Ovary (tissue), 9 donors: ENCODE data around the gene PADI3. TPM values are rescaled to one million over a fixed set of nuclear protein-coding genes. Genes with fewer than 3 reads are reported as not detected.

Experiments
- DNase-seq, 5 donors: peaks; one replicate each; pipeline ENCODE4 v3.0.0-alpha.2; 2019 to 2020
- H3K27ac ChIP-seq, 2 donors: fragments of 200-600 bp; one replicate each; pipeline versions ENCODE4 v1.5.1 to v1.8.0; 2019 to 2022
- H3K27me3 ChIP-seq: fragments of 200-600 bp; one replicate; pipeline ENCODE4 v1.8.0; 2022
- H3K36me3 ChIP-seq: fragments of 200-600 bp; sonication (generic); one replicate; pipeline ENCODE4 v1.5.1; 2019
- H3K4me1 ChIP-seq: one replicate; pipeline ENCODE4 v1.8.1; 2013; ENCODE audit warnings: mild to moderate bottlenecking, moderate library complexity; ENCODE audit not compliant: insufficient read depth
- H3K4me3 ChIP-seq: fragments of 200-600 bp; sonication (generic); one replicate; pipeline ENCODE4 v1.5.1; 2017
- H3K9me3 ChIP-seq, 2 donors: fragments of 200-600 bp in 1 of 2; sonication (generic) in 1 of 2; one replicate each; pipeline versions ENCODE4 v1.5.1 to v1.8.1; 2013 to 2019; ENCODE audit warnings: mild to moderate bottlenecking in 1 of 2, moderate library complexity in 1 of 2
- EP300 ChIP-seq: sonication (generic); formaldehyde crosslinking; IDR thresholded peaks from one replicate; pipeline ENCODE4 v1.6.1; 2017; ENCODE audit warnings: antibody characterized with exemption
- POLR2A ChIP-seq: fragments of 450-650 bp; IDR thresholded peaks from one replicate; pipeline ENCODE4 v1.6.1; 2017; ENCODE audit warnings: antibody characterized with exemption, mild to moderate bottlenecking, moderate library complexity
- WGBS, 3 donors: extraction: QIAGEN DNeasy Blood & Tissue Kit in 1 of 3; methylation state at CpG; one replicate each; pipeline versions ENCODE4 v1.1.5 to v1.1.7; 2013 to 2017; 5-methylcytosine and 5-hydroxymethylcytosine counted together
- intact Hi-C, 4 donors: fragments of 100-400 bp; cut with DNase I; formaldehyde crosslinking; loops; one replicate each; pipeline versions ENCODE4 v1.11.0 to v1.15.1; 2022 to 2023
- polyA plus RNA-seq, 2 donors: library from polyadenylated mRNA; stranded (reverse); fragments of 200-250 nt in 1 of 2; fragments of 350-450 nt in 1 of 2; fragmentation: Illumina TruSeq in 1 of 2; extraction: RNeasy Lipid Tissue Mini Kit (QIAGEN cat#74804) in 1 of 2; gene quantifications; one replicate each; pipeline ENCODE4 v1.2.3, GENCODE V29; 2013 to 2014
- total RNA-seq, 7 donors: library from RNA; depleted of rRNA in 2 of 7; stranded (reverse); fragments of >200 nt in 2 of 7; fragmentation: NEBNext Ultra II Directional in 3 of 7; extraction: Animal tissue kit (Norgen Biotek cat#: 25700) in 3 of 7; gene quantifications; one replicate each; pipeline versions ENCODE4 v1.1.0 to v1.2.4, GENCODE V29; 2016 to 2023
- TF ChIP-seq, protein P1 (sequence below), 3 donors: fragments of 450-650 bp in 2 of 3; fragments of 200-600 bp in 1 of 3; IDR thresholded peaks; one replicate each; pipeline versions ENCODE4 v1.5.1 to v1.8.0; 2016 to 2022; ENCODE audit warnings: antibody characterized with exemption in 3 of 3, mild to moderate bottlenecking in 1 of 3
- donor health status: DM: no; HTN: no; CAD: no; lungs with moderate emphysema.
- donor health status: DM: no; HTN: no; CAD: no.
- donor health status: Bipolar disorder and iron deficiency.
- donor health status: DM: yes; HTN: yes; CAD: no.
- donor health status: DM: no; HTN: no; CAD: no.
- donor health status: DM: yes; HTN: yes; CAD: no.

The PADI3 gene
- total and polyA plus RNA-seq, 9 donors, result not detected

DNA sequence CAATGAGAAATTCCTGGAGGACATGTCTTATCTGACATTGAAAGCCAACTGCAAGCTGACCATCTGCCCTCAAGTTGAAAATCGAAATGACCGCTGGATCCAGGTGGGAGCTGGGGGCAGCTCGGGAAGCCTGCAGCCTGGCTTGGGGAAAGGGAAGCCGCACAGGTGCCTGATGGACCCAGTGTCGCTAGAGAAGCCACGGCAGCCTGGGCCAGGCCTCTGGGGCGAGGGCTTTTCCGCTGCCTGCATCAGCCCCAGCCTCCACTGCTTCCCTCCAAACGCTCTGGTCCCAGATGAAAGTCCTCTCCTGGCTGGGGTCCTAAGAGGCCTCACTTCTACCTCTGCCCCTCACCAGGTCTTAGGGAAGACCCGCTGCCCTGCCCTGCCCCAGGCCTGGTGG, 18.8 kb upstream of the PADI3 start:
- H3K36me3 ChIP-seq, result no peaks in the 10 kb centered on the region
- intact Hi-C loops, result loop anchor here in 2 of 4 donors (10.0 kb wide), 3 partner anchors 105 to 275 kb away; no protein-coding TSS in a partner anchor
- no peak overlapping the region for H3K27ac ChIP-seq
- 90 to 92% (median 92%) methylated on average over 10 of the region's 10 CpGs for WGBS, 3 donors
- no peak overlapping the region for H3K4me3 ChIP-seq
- no peaks in the 10 kb centered on the region for H3K4me1 ChIP-seq
- TF ChIP-seq POLR2A (no peak), EP300 (no peak)
- TF ChIP-seq, protein P1, sequence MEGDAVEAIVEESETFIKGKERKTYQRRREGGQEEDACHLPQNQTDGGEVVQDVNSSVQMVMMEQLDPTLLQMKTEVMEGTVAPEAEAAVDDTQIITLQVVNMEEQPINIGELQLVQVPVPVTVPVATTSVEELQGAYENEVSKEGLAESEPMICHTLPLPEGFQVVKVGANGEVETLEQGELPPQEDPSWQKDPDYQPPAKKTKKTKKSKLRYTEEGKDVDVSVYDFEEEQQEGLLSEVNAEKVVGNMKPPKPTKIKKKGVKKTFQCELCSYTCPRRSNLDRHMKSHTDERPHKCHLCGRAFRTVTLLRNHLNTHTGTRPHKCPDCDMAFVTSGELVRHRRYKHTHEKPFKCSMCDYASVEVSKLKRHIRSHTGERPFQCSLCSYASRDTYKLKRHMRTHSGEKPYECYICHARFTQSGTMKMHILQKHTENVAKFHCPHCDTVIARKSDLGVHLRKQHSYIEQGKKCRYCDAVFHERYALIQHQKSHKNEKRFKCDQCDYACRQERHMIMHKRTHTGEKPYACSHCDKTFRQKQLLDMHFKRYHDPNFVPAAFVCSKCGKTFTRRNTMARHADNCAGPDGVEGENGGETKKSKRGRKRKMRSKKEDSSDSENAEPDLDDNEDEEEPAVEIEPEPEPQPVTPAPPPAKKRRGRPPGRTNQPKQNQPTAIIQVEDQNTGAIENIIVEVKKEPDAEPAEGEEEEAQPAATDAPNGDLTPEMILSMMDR (IDR thresholded peaks at IDR 0.05), result no peak
- no peak for DNase-seq
- no peaks in the 10 kb centered on the region for H3K9me3 ChIP-seq
- H3K27me3 ChIP-seq, result no peaks in the 10 kb centered on the region

DNA sequence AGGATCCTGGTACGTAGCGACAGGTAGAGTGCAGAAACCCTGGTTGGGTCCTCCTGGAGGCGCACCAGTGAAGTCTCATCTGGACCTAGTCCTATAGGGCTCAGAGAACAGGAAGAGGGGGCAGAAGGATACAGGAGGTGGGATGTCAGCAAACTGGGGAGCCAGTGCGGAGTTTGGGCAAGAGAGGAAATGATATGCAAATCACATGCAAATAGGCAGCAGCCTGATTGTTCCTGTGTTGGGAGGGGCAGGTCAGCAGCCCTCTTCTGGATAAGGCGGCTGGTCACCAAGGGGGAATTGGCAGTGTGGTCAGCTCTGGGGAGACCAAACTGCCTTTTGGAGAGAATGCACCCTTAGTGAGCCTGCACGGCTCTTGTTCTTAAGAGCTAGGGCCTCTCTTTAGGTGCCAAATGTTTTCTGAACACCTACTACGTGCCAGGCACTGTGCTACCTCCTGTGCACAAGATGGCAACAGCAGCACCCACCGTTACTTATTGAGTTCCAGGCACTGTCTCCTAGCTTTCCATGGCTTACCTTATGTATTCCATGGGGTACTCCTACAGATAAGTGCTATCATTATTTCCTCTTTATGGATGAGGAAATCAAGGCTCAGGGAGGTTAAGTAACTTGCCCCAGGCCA, 18.1 kb upstream of the PADI3 start:
- no peaks in the 10 kb centered on the region for H3K27me3 ChIP-seq
- no peaks in the 10 kb centered on the region for H3K9me3 ChIP-seq
- H3K4me3 ChIP-seq, result no peak overlapping the region
- no peaks in the 10 kb centered on the region for H3K36me3 ChIP-seq
- no peaks in the 10 kb centered on the region for H3K4me1 ChIP-seq
- TF ChIP-seq EP300 (no peak), POLR2A (no peak)
- TF ChIP-seq, protein P1 (IDR thresholded peaks at IDR 0.05), result no peak
- 71 to 89% (median 86%) methylated on average over 8 of the region's 8 CpGs for WGBS, 3 donors
- DNase-seq, result no peak
- H3K27ac ChIP-seq, result no peak overlapping the region
- intact Hi-C loops, result loop anchor here in 2 of 4 donors (10.0 kb wide), 3 partner anchors 106 to 276 kb away; no protein-coding TSS in a partner anchor

DNA sequence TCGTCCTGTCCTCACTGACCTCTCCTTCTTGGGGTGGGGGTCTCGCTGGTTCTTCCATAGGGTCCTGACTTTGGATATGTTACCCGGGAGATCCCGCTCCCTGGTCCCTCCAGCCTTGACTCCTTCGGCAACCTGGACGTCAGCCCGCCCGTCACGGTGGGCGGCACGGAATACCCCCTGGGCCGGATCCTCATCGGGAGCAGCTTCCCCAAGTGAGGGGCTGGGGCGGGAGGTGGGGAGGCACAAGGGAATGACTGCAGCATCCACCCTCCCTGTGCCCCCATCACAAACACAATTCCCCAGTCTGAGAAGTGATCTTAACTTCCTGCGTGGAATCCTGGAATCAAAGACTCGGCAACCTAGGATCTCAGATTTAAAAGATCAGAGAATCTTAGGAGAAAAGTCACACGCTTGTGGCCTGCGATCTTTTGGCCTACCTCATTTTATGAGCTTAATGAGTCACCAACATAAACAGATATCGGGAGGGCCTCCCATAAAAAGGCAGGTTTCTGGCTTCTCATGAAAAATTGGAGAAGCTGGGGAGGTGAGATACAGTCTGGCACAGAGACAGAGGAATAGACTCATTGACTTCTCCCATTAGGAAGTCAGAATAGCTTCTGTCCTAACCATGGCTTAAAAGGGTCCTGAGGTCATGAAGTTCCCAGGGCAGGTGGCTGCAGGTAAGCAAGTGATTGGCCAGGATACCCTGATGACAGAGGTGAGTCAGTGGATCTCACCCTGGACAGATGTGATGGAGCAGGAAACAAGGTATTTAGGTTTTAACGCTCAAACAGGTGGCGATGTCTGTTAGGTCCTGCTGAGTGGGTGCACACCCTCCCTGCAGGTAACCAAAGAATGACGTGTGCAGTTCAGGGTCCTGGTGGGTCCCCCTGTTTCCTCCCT, 15.9 kb upstream of the PADI3 start:
- intact Hi-C loops, result loop anchor here in 2 of 4 donors (10.0 kb wide), 3 partner anchors 108 to 278 kb away; no protein-coding TSS in a partner anchor
- TF ChIP-seq, protein P1 (IDR thresholded peaks at IDR 0.05), result no peak
- TF ChIP-seq EP300 (no peak), POLR2A (no peak)

DNA sequence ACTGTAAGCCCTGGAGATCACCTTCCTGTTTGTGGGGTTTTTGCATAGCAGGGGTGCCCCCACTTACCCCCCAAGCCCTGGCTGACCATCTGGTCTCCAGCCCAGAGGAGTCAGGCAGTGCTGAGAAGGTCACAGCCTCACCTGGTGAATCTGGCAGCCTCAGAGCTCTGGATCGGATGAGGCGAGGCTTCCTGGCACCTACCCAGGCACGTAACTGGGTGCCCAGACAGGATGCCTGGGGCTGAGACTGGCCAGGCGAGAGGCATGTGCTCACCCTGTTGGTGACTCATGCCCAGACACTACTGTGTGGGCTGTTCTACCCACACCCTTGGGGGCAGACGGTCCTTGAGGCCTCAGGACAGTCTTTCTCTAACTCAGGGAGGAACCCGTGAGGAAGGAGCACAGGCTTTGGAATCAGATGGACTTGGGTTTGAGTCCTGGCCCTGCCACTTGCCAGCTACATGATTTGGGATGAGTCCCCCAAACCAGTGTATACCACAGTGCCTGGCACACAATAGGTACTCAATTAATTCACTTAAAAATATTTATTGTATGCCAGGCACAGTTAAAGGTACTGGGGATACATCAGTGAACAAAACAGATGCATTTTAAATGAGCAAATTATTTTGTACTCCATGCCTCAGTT, 15.1 kb upstream of the PADI3 start:
- H3K27ac ChIP-seq, result no peak overlapping the region
- WGBS, 3 donors, result 52 to 59% (median 58%) methylated on average over 5 to 6 of the region's 6 CpGs
- peak in 2 of 5 donors; percentile 25 to 44 for DNase-seq

More for the DNA sequence above, 15.9 kb upstream of the PADI3 start:
- no peak overlapping the region for H3K4me3 ChIP-seq
- H3K27me3 ChIP-seq, result no peaks in the 10 kb centered on the region
- WGBS, 3 donors, result 74 to 82% (median 79%) methylated on average over 22 of the region's 22 CpGs
- H3K4me1 ChIP-seq, result no peaks in the 10 kb centered on the region
- no peaks in the 10 kb centered on the region for H3K9me3 ChIP-seq
- no peak for DNase-seq
- no peaks in the 10 kb centered on the region for H3K36me3 ChIP-seq
- no peak overlapping the region for H3K27ac ChIP-seq

More for the DNA sequence above, 15.1 kb upstream of the PADI3 start:
- Histone ChIP-seq H3K9me3 (no peaks in the 10 kb centered on the region), H3K36me3 (no peaks in the 10 kb centered on the region), H3K4me3 (no peak overlapping the region), H3K27me3 (no peaks in the 10 kb centered on the region), H3K4me1 (no peaks in the 10 kb centered on the region)
- TF ChIP-seq, protein P1 (IDR thresholded peaks at IDR 0.05), result no peak
- no peak for TF ChIP-seq POLR2A
- intact Hi-C loops, result loop anchor here in 2 of 4 donors (10.0 kb wide), 3 partner anchors 109 to 279 kb away; no protein-coding TSS in a partner anchor
